Measurements from ENCODE around the gene ARHGEF39.

The ARHGEF39 gene

GRCh38 chr9:35705836-35706430 is 40.9 kb upstream of the ARHGEF39 start:
- no peak overlapping the region for H3K4me3 ChIP-seq (ENCODE audit: severe bottlenecking)
- ATAC-seq (ENCODE audit: low read depth) = no peak
- H3K27ac ChIP-seq (ENCODE audit: poor library complexity, severe bottlenecking) = no peak overlapping the region
- no peak for DNase-seq (ENCODE audit: low spot score)
- H3K36me3 ChIP-seq (ENCODE audit: low read depth) = peaks cover 95% of the 10 kb centered on the region
- TF ChIP-seq CTCF (IDR thresholded peaks at IDR 0.05; ENCODE audit: poor library complexity, severe bottlenecking) = no peak
- H3K4me1 ChIP-seq (ENCODE audit: insufficient read depth, poor library complexity, severe bottlenecking) = no peaks in the 10 kb centered on the region
- H3K27me3 ChIP-seq (ENCODE audit: insufficient read depth, poor library complexity, severe bottlenecking) = no peaks in the 10 kb centered on the region
- H3K9me3 ChIP-seq (ENCODE audit: severe bottlenecking) = no peaks in the 10 kb centered on the region

GRCh38 chr9:35705372-35705771 is 40.4 kb upstream of the ARHGEF39 start:
- TF ChIP-seq CTCF (IDR thresholded peaks at IDR 0.05; ENCODE audit: poor library complexity, severe bottlenecking) = no peak
- H3K36me3 ChIP-seq (ENCODE audit: low read depth) = peaks cover 95% of the 10 kb centered on the region
- ATAC-seq (ENCODE audit: low read depth) = no peak

DNA sequence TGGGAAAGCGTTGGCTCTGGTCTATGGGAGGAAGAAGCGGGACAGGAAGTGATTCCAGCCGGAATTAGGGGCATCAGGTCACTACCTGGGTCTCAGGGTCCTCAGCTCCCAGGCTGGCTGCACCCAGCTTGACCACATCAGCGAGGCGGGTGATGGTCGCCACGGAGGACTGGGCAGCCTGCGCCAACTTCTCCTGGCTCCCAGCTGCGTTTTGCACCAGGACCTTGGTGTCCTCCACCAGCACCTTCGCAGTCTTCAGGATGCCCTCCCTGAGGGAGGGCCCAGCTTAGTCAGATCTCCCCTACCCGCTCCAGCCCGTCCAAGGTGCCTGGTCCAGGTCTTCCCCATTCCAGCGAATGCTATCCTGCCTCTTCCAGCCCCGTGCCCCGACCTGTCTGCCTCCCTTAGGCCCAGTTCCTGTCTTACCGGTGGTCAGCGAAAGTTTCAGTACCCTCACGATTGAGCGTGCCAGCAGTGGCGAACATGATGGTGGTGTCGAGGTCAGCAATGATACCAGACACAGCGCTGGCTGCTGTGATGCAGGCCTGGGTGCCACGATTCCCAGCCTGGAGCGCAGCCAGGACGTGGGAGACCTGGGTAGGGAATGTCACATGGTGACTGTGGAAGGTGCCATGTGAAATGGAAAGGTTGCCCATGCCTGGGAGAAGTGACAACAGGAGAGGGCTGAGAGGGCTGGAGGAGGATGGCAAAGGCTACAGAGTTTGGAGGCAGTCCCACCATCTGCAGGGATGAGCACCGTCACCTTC is 39.1 kb upstream of the ARHGEF39 start:
- H3K27me3 ChIP-seq (ENCODE audit: insufficient read depth, poor library complexity, severe bottlenecking) = no peaks in the 10 kb centered on the region
- no peaks in the 10 kb centered on the region for H3K9me3 ChIP-seq (ENCODE audit: severe bottlenecking)
- DNase-seq (ENCODE audit: low spot score) = no peak
- H3K4me3 ChIP-seq (ENCODE audit: severe bottlenecking) = no peak overlapping the region
- H3K27ac ChIP-seq (ENCODE audit: poor library complexity, severe bottlenecking) = no peak overlapping the region
- peaks cover 100% of the 10 kb centered on the region for H3K36me3 ChIP-seq (ENCODE audit: low read depth)
- no peaks in the 10 kb centered on the region for H3K4me1 ChIP-seq (ENCODE audit: insufficient read depth, poor library complexity, severe bottlenecking)
- no peak for TF ChIP-seq CTCF (IDR thresholded peaks at IDR 0.05; ENCODE audit: poor library complexity, severe bottlenecking)
- ATAC-seq (ENCODE audit: low read depth) = no peak

More at GRCh38 chr9:35705372-35705771, 40.4 kb upstream of the ARHGEF39 start:
- Histone ChIP-seq H3K27ac (ENCODE audit: poor library complexity, severe bottlenecking) (no peak overlapping the region), H3K4me1 (ENCODE audit: insufficient read depth, poor library complexity, severe bottlenecking) (no peaks in the 10 kb centered on the region), H3K9me3 (ENCODE audit: severe bottlenecking) (no peaks in the 10 kb centered on the region), H3K27me3 (ENCODE audit: insufficient read depth, poor library complexity, severe bottlenecking) (no peaks in the 10 kb centered on the region), H3K4me3 (ENCODE audit: severe bottlenecking) (no peak overlapping the region)
- DNase-seq (ENCODE audit: low spot score) = no peak

GRCh38 chr9:35702696-35703095 is 37.7 kb upstream of the ARHGEF39 start:
- H3K36me3 ChIP-seq (ENCODE audit: low read depth) = peaks cover 100% of the 10 kb centered on the region
- TF ChIP-seq CTCF (IDR thresholded peaks at IDR 0.05; ENCODE audit: poor library complexity, severe bottlenecking) = no peak

GRCh38 chr9:35700942-35701341 is 35.9 kb upstream of the ARHGEF39 start:
- no peak for DNase-seq (ENCODE audit: low spot score)

More at GRCh38 chr9:35702696-35703095, 37.7 kb upstream of the ARHGEF39 start:
- Histone ChIP-seq H3K9me3 (ENCODE audit: severe bottlenecking) (no peaks in the 10 kb centered on the region), H3K27me3 (ENCODE audit: insufficient read depth, poor library complexity, severe bottlenecking) (no peaks in the 10 kb centered on the region), H3K4me1 (ENCODE audit: insufficient read depth, poor library complexity, severe bottlenecking) (no peaks in the 10 kb centered on the region), H3K4me3 (ENCODE audit: severe bottlenecking) (no peak overlapping the region), H3K27ac (ENCODE audit: poor library complexity, severe bottlenecking) (no peak overlapping the region)
- no peak for DNase-seq (ENCODE audit: low spot score)
- ATAC-seq (ENCODE audit: low read depth) = no peak

More at GRCh38 chr9:35700942-35701341, 35.9 kb upstream of the ARHGEF39 start:
- Histone ChIP-seq H3K27ac (ENCODE audit: poor library complexity, severe bottlenecking) (no peak overlapping the region), H3K4me3 (ENCODE audit: severe bottlenecking) (no peak overlapping the region), H3K4me1 (ENCODE audit: insufficient read depth, poor library complexity, severe bottlenecking) (no peaks in the 10 kb centered on the region), H3K36me3 (ENCODE audit: low read depth) (peaks cover 99% of the 10 kb centered on the region), H3K9me3 (ENCODE audit: severe bottlenecking) (no peaks in the 10 kb centered on the region), H3K27me3 (ENCODE audit: insufficient read depth, poor library complexity, severe bottlenecking) (no peaks in the 10 kb centered on the region)
- TF ChIP-seq CTCF (IDR thresholded peaks at IDR 0.05; ENCODE audit: poor library complexity, severe bottlenecking) = no peak
- ATAC-seq (ENCODE audit: low read depth) = no peak

Measured in RWPE2 (cell line).